Measurements from ENCODE around the gene ACOX2.

DNA sequence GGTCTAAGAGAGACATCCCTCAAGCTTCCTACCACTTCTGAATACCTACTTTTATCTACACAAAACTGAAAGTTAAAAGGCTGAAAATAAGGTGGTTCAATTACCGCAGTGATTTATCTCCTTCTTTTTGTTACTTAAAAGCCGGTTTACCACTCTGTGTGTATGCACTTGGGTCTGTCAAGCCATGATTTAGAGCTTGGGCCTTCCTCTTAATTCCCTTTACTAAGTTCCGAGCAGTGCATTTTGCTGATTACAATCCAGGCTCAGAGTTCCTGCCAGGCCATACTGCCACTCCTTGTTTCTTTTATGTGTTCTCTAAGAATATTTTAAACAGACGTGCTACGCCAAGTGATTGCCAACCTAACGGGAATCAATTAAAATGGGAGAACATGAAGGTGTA, 28.6 kb downstream of the ACOX2 start:
- TF ChIP-seq EZH2 (IDR thresholded peaks at IDR 0.05; ENCODE audit: insufficient read depth, poor library complexity, severe bottlenecking) (no peak), EZH2phosphoT487 (IDR thresholded peaks at IDR 0.05; ENCODE audit: insufficient read depth, low read depth) (no peak)
